KOPT-K1 (cell line): Measurements from ENCODE around the gene FLNC.

Source experiments
- H3K27ac ChIP-seq: fragments of 200-600 bp; sonication (generic); 2 replicates; pipeline ENCODE4 v1.5.1; 2016; ENCODE audit warnings: antibody characterized with exemption, mild to moderate bottlenecking, low read depth, low read length; ENCODE audit not compliant: poor library complexity, severe bottlenecking
- H3K36me3 ChIP-seq: fragments of 200-600 bp; sonication (generic); 2 replicates; pipeline ENCODE4 v1.5.1; 2017; ENCODE audit warnings: antibody characterized with exemption, mild to moderate bottlenecking, low read length, moderate library complexity; ENCODE audit not compliant: insufficient read depth
- H3K9me3 ChIP-seq: fragments of 200-600 bp; sonication (generic); 2 replicates; pipeline ENCODE4 v1.5.1; 2017; ENCODE audit warnings: antibody characterized with exemption, low read length, mild to moderate bottlenecking; ENCODE audit not compliant: insufficient read depth, poor library complexity, severe bottlenecking

Gene FLNC

GRCh38 chr7:128795129-128795528 is 35.1 kb upstream of the FLNC start:
- Histone ChIP-seq H3K36me3 (peaks cover 22% of the 10 kb centered on the region; the same call in 1 of the 2 replicates), H3K27ac (no peak overlapping the region), H3K9me3 (no peaks in the 10 kb centered on the region)

- Histone ChIP-seq H3K36me3 (peaks cover 27% of the 10 kb centered on the region; the same call in 1 of the 2 replicates), H3K9me3 (no peaks in the 10 kb centered on the region), H3K27ac (no peak overlapping the region)
Observed at GRCh38 chr7:128796327-128796726, 33.9 kb upstream of the FLNC start.

GRCh38 chr7:128799451-128799850 is 30.8 kb upstream of the FLNC start:
- H3K36me3 ChIP-seq, result peaks cover 52% of the 10 kb centered on the region; the same call in 1 of the 2 replicates

GRCh38 chr7:128800567-128800966 is 29.6 kb upstream of the FLNC start:
- H3K36me3 ChIP-seq, result peaks cover 52% of the 10 kb centered on the region; the same call in 1 of the 2 replicates
- H3K9me3 ChIP-seq, result no peaks in the 10 kb centered on the region
- no peak overlapping the region for H3K27ac ChIP-seq

More at GRCh38 chr7:128799451-128799850, 30.8 kb upstream of the FLNC start:
- no peaks in the 10 kb centered on the region for H3K9me3 ChIP-seq
- H3K27ac ChIP-seq, result no peak overlapping the region

GRCh38 chr7:128801003-128801402 is 29.2 kb upstream of the FLNC start:
- no peaks in the 10 kb centered on the region for H3K9me3 ChIP-seq
- peaks cover 56% of the 10 kb centered on the region; the same call in 1 of the 2 replicates for H3K36me3 ChIP-seq
- H3K27ac ChIP-seq, result no peak overlapping the region

GRCh38 chr7:128801667-128802418 is 28.4 kb upstream of the FLNC start:
- H3K36me3 ChIP-seq, result peaks cover 60% of the 10 kb centered on the region; the same call in 1 of the 2 replicates
- no peak overlapping the region for H3K27ac ChIP-seq

GRCh38 chr7:128804484-128804883 is 25.7 kb upstream of the FLNC start:
- Histone ChIP-seq H3K36me3 (peaks cover 78% of the 10 kb centered on the region; the same call in 1 of the 2 replicates), H3K9me3 (no peaks in the 10 kb centered on the region), H3K27ac (no peak overlapping the region)

More at GRCh38 chr7:128801667-128802418, 28.4 kb upstream of the FLNC start:
- no peaks in the 10 kb centered on the region for H3K9me3 ChIP-seq

GRCh38 chr7:128805225-128805624 is 25.0 kb upstream of the FLNC start:
- H3K36me3 ChIP-seq, result peaks cover 85% of the 10 kb centered on the region

GRCh38 chr7:128807191-128807590 is 23.0 kb upstream of the FLNC start:
- H3K9me3 ChIP-seq, result no peaks in the 10 kb centered on the region
- peaks cover 90% of the 10 kb centered on the region for H3K36me3 ChIP-seq
- H3K27ac ChIP-seq, result no peak overlapping the region

More at GRCh38 chr7:128805225-128805624, 25.0 kb upstream of the FLNC start:
- no peak overlapping the region for H3K27ac ChIP-seq
- H3K9me3 ChIP-seq, result no peaks in the 10 kb centered on the region

- H3K9me3 ChIP-seq, result no peaks in the 10 kb centered on the region
- H3K36me3 ChIP-seq, result peaks cover 73% of the 10 kb centered on the region
- no peak overlapping the region for H3K27ac ChIP-seq
Observed at GRCh38 chr7:128809363-128809762, 20.8 kb upstream of the FLNC start.

GRCh38 chr7:128810473-128810872 is 19.7 kb upstream of the FLNC start:
- H3K9me3 ChIP-seq, result no peaks in the 10 kb centered on the region
- H3K36me3 ChIP-seq, result peaks cover 62% of the 10 kb centered on the region
- no peak overlapping the region for H3K27ac ChIP-seq

GRCh38 chr7:128810997-128811396 is 19.2 kb upstream of the FLNC start:
- no peak overlapping the region for H3K27ac ChIP-seq
- H3K9me3 ChIP-seq, result no peaks in the 10 kb centered on the region
- H3K36me3 ChIP-seq, result peaks cover 57% of the 10 kb centered on the region

- Histone ChIP-seq H3K36me3 (peaks cover 48% of the 10 kb centered on the region), H3K9me3 (no peaks in the 10 kb centered on the region)
Observed at GRCh38 chr7:128811631-128812430, 18.4 kb upstream of the FLNC start.

GRCh38 chr7:128812514-128813168 is 17.6 kb upstream of the FLNC start:
- H3K36me3 ChIP-seq, result peaks cover 41% of the 10 kb centered on the region

More at GRCh38 chr7:128811631-128812430, 18.4 kb upstream of the FLNC start:
- H3K27ac ChIP-seq, result no peak overlapping the region

GRCh38 chr7:128814499-128814898 is 15.7 kb upstream of the FLNC start:
- Histone ChIP-seq H3K27ac (no peak overlapping the region), H3K36me3 (peaks cover 25% of the 10 kb centered on the region), H3K9me3 (no peaks in the 10 kb centered on the region)

More at GRCh38 chr7:128812514-128813168, 17.6 kb upstream of the FLNC start:
- no peak overlapping the region for H3K27ac ChIP-seq
- H3K9me3 ChIP-seq, result no peaks in the 10 kb centered on the region
